ENCODE measurements around the gene OSBPL1A. TPM values are rescaled to one million over a fixed set of nuclear protein-coding genes. Genes with fewer than 3 reads are reported as not detected.

Gene OSBPL1A
- total RNA-seq, 1 donor from 2014 or later, result 18.3 TPM

- no peak for TF ChIP-seq CTCF (IDR thresholded peaks at IDR 0.05; ENCODE audit: insufficient read depth, low read length, poor library complexity, severe bottlenecking)
- DNase-seq (ENCODE audit: low read depth), result no peak
- no peaks in the 10 kb centered on the region for H3K36me3 ChIP-seq (ENCODE audit: control insufficient read depth, insufficient read depth, low read length)
Measured at GRCh38 chr18:24432618-24433017, 35.0 kb upstream of the OSBPL1A start.

GRCh38 chr18:24429188-24429587, 31.6 kb upstream of the OSBPL1A start:
- no peak for DNase-seq (ENCODE audit: low read depth)
- Histone ChIP-seq H3K4me3 (ENCODE audit: low read depth, low read length) (no peak overlapping the region), H3K36me3 (ENCODE audit: control insufficient read depth, insufficient read depth, low read length) (no peaks in the 10 kb centered on the region), H3K27me3 (ENCODE audit: control insufficient read depth, insufficient read depth, low read length) (no peaks in the 10 kb centered on the region)
- TF ChIP-seq CTCF (IDR thresholded peaks at IDR 0.05; ENCODE audit: insufficient read depth, low read length, poor library complexity, severe bottlenecking), result no peak

More at GRCh38 chr18:24432618-24433017, 35.0 kb upstream of the OSBPL1A start:
- Histone ChIP-seq H3K4me3 (ENCODE audit: low read depth, low read length) (no peak overlapping the region), H3K27me3 (ENCODE audit: control insufficient read depth, insufficient read depth, low read length) (no peaks in the 10 kb centered on the region)

GRCh38 chr18:24428709-24429108, 31.1 kb upstream of the OSBPL1A start:
- no peak for DNase-seq (ENCODE audit: low read depth)
- H3K27me3 ChIP-seq (ENCODE audit: control insufficient read depth, insufficient read depth, low read length), result no peaks in the 10 kb centered on the region
- no peak overlapping the region for H3K4me3 ChIP-seq (ENCODE audit: low read depth, low read length)
- no peaks in the 10 kb centered on the region for H3K36me3 ChIP-seq (ENCODE audit: control insufficient read depth, insufficient read depth, low read length)
- peak; percentile 29 for TF ChIP-seq CTCF (IDR thresholded peaks at IDR 0.05; ENCODE audit: insufficient read depth, low read length, poor library complexity, severe bottlenecking)

GRCh38 chr18:24427484-24427883, 29.9 kb upstream of the OSBPL1A start:
- DNase-seq (ENCODE audit: low read depth), result no peak
- peak overlapping the region; percentile 67 for H3K4me3 ChIP-seq (ENCODE audit: low read depth, low read length)
- no peaks in the 10 kb centered on the region for H3K27me3 ChIP-seq (ENCODE audit: control insufficient read depth, insufficient read depth, low read length)
- TF ChIP-seq CTCF (IDR thresholded peaks at IDR 0.05; ENCODE audit: insufficient read depth, low read length, poor library complexity, severe bottlenecking), result no peak
- H3K36me3 ChIP-seq (ENCODE audit: control insufficient read depth, insufficient read depth, low read length), result no peaks in the 10 kb centered on the region

- Histone ChIP-seq H3K27me3 (ENCODE audit: control insufficient read depth, insufficient read depth, low read length) (no peaks in the 10 kb centered on the region), H3K36me3 (ENCODE audit: control insufficient read depth, insufficient read depth, low read length) (no peaks in the 10 kb centered on the region), H3K4me3 (ENCODE audit: low read depth, low read length) (peak within 1 kb of the TSS; percentile 67)
- no peak for TF ChIP-seq CTCF (IDR thresholded peaks at IDR 0.05; ENCODE audit: insufficient read depth, low read length, poor library complexity, severe bottlenecking)
- DNase-seq (ENCODE audit: low read depth), result peak; percentile 21
Measured at GRCh38 chr18:24426398-24427294, 29.0 kb upstream of the OSBPL1A start, which contains the start of gene IMPACT. IMPACT (plus strand) TSS chr18:24426670; CDS start chr18:24426757, 87 bp downstream.

Data from kidney epithelial cell (primary cell).